Stimulated activated CD4-positive, alpha-beta T cell treated with anti-CD3 and anti-CD28 coated beads, Interleukin-1b, Interleukin-23, amount 100 ng/mL, for 1 hour (primary cell): ENCODE measurements around the gene SETD1A.

Experiments used
- DNase-seq, 2 donors: peaks; one replicate each; pipeline ENCODE4 v3.0.0-alpha.2; 2020; ENCODE audit warnings: low read depth in 2 of 2

The SETD1A gene

GRCh38 chr16:30982548-30983288 lies 25.2 kb downstream of the SETD1A start:
- DNase-seq, result no peak

- no peak for DNase-seq
Observed at GRCh38 chr16:30983289-30983889, 25.8 kb downstream of the SETD1A start.

- no peak for DNase-seq
Observed at GRCh38 chr16:30983898-30984610, 26.5 kb downstream of the SETD1A start.

- peak; percentile 60 to 76 for DNase-seq
Observed at GRCh38 chr16:30984669-30985400, 27.3 kb downstream of the SETD1A start, which contains the start of gene HSD3B7. HSD3B7 (plus strand) TSS chr16:30985207; CDS start chr16:30985659, 452 bp downstream.

GRCh38 chr16:30985401-30986128 lies 28.0 kb downstream of the SETD1A start:
- DNase-seq, result no peak

- DNase-seq, result no peak
Observed at GRCh38 chr16:30986129-30986991, 28.8 kb downstream of the SETD1A start.

GRCh38 chr16:30987581-30988190 lies 30.1 kb downstream of the SETD1A start:
- DNase-seq, result no peak

- no peak for DNase-seq
Observed at GRCh38 chr16:30989469-30990047, 32.0 kb downstream of the SETD1A start.

GRCh38 chr16:30990105-30990504 lies 32.6 kb downstream of the SETD1A start:
- no peak for DNase-seq

- no peak for DNase-seq
Observed at GRCh38 chr16:30991052-30991451, 33.5 kb downstream of the SETD1A start.

GRCh38 chr16:30992276-30992780 lies 34.8 kb downstream of the SETD1A start:
- no peak for DNase-seq

- DNase-seq, result no peak
Observed at GRCh38 chr16:30992931-30993816, 35.6 kb downstream of the SETD1A start.

- DNase-seq, result no peak
Observed at GRCh38 chr16:30995927-30996323, 38.4 kb downstream of the SETD1A start.

GRCh38 chr16:30996324-30996984 lies 38.9 kb downstream of the SETD1A start:
- no peak for DNase-seq

- peak; percentile 65 to 81 for DNase-seq
Observed at GRCh38 chr16:30996985-30997724, 39.6 kb downstream of the SETD1A start.

- no peak for DNase-seq
Observed at GRCh38 chr16:30997725-30998711, 40.5 kb downstream of the SETD1A start.
